Measurements from ENCODE around the gene ERI2.

Gene ERI2

DNA sequence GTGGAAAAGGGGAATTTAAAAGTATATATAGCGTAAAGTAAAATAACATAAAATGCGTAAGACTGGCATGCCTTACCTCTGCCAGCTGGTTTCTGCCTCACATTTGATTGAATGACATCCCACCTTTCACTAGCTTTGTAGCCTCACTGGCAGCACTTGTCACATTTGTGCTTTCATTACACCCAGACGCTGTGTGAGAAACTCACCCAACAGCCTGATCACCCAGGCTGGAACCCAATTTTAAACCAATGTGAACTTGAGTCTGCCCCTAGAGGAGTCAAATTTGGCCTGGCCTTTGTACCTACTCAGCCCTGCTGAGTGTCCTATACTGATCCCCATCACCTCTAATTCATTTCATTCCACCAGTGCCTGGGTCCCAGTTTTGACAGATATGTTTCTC is 59.8 kb downstream of the ERI2 start:
- H2AFZ ChIP-seq (ENCODE audit: low read depth, low read length), result no peak overlapping the region
- H3K36me3 ChIP-seq (replicated peaks; ENCODE audit: low read depth, low read length), result no peaks in the 10 kb centered on the region
- H3K27me3 ChIP-seq (ENCODE audit: low read depth, low read length), result no peaks in the 10 kb centered on the region
- H4K20me1 ChIP-seq (ENCODE audit: insufficient read depth, low read length), result no peaks in the 10 kb centered on the region
- peak overlapping the region; percentile 91 for H3K27ac ChIP-seq (ENCODE audit: low read length)
- TF ChIP-seq, protein P1, sequence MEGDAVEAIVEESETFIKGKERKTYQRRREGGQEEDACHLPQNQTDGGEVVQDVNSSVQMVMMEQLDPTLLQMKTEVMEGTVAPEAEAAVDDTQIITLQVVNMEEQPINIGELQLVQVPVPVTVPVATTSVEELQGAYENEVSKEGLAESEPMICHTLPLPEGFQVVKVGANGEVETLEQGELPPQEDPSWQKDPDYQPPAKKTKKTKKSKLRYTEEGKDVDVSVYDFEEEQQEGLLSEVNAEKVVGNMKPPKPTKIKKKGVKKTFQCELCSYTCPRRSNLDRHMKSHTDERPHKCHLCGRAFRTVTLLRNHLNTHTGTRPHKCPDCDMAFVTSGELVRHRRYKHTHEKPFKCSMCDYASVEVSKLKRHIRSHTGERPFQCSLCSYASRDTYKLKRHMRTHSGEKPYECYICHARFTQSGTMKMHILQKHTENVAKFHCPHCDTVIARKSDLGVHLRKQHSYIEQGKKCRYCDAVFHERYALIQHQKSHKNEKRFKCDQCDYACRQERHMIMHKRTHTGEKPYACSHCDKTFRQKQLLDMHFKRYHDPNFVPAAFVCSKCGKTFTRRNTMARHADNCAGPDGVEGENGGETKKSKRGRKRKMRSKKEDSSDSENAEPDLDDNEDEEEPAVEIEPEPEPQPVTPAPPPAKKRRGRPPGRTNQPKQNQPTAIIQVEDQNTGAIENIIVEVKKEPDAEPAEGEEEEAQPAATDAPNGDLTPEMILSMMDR (IDR thresholded peaks at IDR 0.05; ENCODE audit: low read depth, low read length), result no peak
- no peak for TF ChIP-seq EZH2phosphoT487 (IDR thresholded peaks at IDR 0.05; ENCODE audit: low read depth)
- H3K4me3 ChIP-seq (ENCODE audit: low read length), result peak overlapping the region; percentile 30; the same call in 1 of the 2 replicates
- no peaks in the 10 kb centered on the region for H3K9me3 ChIP-seq (ENCODE audit: insufficient read depth, low read length)
- H3K9ac ChIP-seq (ENCODE audit: low read length), result peak overlapping the region; percentile 41; the same call in 1 of the 2 replicates
- H3K79me2 ChIP-seq (ENCODE audit: low read length), result no peaks in the 10 kb centered on the region
- H3K4me2 ChIP-seq (ENCODE audit: low read length), result peak overlapping the region; percentile 57
- peaks cover 47% of the 10 kb centered on the region for H3K4me1 ChIP-seq (ENCODE audit: low read length)

Data from OCI-LY3 (cell line).